Mucosa of stomach (tissue), 1 donor: ENCODE measurements around the gene CNGA1.

Experiments used
- H3K27me3 ChIP-seq: one replicate; pipeline ENCODE4 v1.7.0; 2013; ENCODE audit warnings: mild to moderate bottlenecking, low read length; ENCODE audit not compliant: control insufficient read depth, insufficient read depth
- H3K36me3 ChIP-seq: one replicate; pipeline ENCODE4 v1.7.0; 2013; ENCODE audit warnings: low read length; ENCODE audit not compliant: control insufficient read depth, insufficient read depth
- H3K4me1 ChIP-seq: one replicate; pipeline ENCODE4 v1.7.0; 2013; ENCODE audit warnings: mild to moderate bottlenecking, low read length; ENCODE audit not compliant: control insufficient read depth, insufficient read depth
- H3K4me3 ChIP-seq: one replicate; pipeline ENCODE4 v1.7.0; 2013; ENCODE audit warnings: low read length
- H3K9ac ChIP-seq: one replicate; pipeline ENCODE4 v1.7.0; 2013; ENCODE audit warnings: mild to moderate bottlenecking, low read length, moderate library complexity
- H3K9me3 ChIP-seq: one replicate; pipeline ENCODE4 v1.7.0; 2013; ENCODE audit warnings: mild to moderate bottlenecking, low read length, moderate library complexity; ENCODE audit not compliant: control insufficient read depth
- donor health status: Pancreatic carcinoma.

The CNGA1 gene

DNA sequence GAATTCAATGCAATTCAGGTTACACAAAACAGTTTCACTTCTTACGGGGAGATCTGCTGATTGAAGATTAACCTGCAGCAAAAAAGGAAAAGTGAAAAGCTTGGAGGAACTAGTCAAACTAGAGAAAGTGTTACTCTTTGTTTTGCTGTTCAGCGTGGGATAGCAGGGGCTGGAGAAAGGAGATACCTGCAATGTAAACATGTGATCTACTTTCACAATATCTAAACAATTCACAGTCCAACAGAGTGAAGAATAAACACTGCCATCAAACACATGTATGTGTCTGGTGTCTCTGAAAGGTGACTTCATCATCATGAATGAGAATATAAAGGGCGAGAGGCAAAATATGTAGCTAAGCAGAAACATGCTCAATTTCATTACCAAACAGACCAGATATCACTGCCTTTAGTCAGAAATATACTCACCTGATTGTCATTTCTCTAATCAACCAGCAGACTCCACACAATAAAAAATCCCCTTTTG, 26.5 kb upstream of the CNGA1 start:
- no peaks in the 10 kb centered on the region for H3K27me3 ChIP-seq
- H3K9me3 ChIP-seq: no peaks in the 10 kb centered on the region
- peaks cover 25% of the 10 kb centered on the region for H3K4me1 ChIP-seq
- no peaks in the 10 kb centered on the region for H3K36me3 ChIP-seq
- H3K4me3 ChIP-seq: no peak overlapping the region
- H3K9ac ChIP-seq: no peak overlapping the region

DNA sequence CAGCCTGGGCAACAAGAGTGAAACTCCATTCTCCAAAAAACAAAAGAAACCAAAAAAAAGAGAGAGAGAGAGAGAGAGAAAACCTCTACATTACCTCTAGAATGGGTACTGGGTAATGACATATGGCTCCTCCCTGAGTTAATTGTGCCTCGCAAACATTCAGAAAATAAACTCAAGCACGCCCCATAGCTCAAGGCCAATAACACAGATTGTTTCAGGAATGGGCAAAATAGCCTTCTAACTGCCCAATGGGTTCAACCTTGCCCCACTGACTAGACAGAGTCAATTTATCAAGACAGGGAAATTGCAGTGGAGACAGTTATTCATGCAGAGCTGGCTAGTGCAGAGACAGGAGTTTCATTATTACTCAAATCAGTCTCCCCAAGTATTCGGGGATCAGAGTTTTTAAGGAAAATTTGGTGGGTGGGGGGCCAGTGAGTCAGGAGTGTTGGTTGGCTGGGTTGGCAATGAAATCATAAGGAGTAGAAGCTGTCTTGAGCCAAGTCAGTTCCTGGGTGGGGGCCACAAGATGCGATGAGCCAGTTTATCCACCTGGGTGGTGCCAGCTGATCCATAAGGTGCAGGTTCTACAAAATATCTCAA, 25.2 kb upstream of the CNGA1 start:
- peaks cover 12% of the 10 kb centered on the region for H3K4me1 ChIP-seq
- H3K9ac ChIP-seq: no peak overlapping the region
- H3K9me3 ChIP-seq: no peaks in the 10 kb centered on the region
- H3K4me3 ChIP-seq: no peak overlapping the region
- H3K36me3 ChIP-seq: no peaks in the 10 kb centered on the region
- H3K27me3 ChIP-seq: no peaks in the 10 kb centered on the region

DNA sequence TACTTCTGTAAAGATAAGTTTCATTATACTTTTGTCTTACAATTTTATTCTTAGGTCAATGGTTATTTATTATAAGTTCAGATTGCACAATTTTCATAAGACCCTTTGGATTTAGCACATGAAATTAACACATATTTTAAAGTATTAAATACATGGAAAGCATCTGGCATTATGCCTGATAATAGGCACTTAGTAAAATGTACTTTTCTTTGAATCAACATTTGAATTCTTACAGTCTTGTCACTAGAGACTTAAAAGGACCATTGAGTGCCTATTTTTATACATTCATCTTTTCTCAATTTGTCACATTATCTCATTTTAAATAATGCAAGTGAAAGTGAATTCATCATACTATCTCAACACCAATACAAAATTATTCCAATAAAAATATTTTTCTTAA, 23.1 kb upstream of the CNGA1 start:
- Histone ChIP-seq H3K4me3 (no peak overlapping the region), H3K9me3 (no peaks in the 10 kb centered on the region), H3K9ac (no peak overlapping the region), H3K27me3 (no peaks in the 10 kb centered on the region), H3K4me1 (peaks cover 10% of the 10 kb centered on the region), H3K36me3 (no peaks in the 10 kb centered on the region)

DNA sequence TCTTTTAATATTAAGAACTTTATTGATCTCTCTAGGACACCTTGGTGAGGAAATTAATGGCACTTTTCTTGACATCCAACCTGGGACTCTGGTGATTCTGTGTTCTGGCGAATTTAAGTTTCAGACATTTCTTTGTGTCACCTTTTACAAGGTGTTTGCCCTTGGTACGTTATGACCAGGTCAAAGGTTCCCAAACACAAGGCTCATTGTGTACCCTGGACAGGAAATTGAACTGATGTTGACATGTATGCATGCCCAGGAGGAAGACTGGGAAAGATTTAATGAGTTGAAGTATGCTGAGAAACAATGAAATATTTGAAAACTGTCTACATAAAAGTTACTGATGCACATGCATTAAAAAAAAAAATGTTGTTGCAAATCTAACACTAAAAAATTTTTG, 22.2 kb upstream of the CNGA1 start:
- H3K27me3 ChIP-seq: no peaks in the 10 kb centered on the region
- H3K4me3 ChIP-seq: no peak overlapping the region
- no peaks in the 10 kb centered on the region for H3K36me3 ChIP-seq
- peaks cover 6% of the 10 kb centered on the region for H3K4me1 ChIP-seq
- no peaks in the 10 kb centered on the region for H3K9me3 ChIP-seq
- H3K9ac ChIP-seq: no peak overlapping the region

DNA sequence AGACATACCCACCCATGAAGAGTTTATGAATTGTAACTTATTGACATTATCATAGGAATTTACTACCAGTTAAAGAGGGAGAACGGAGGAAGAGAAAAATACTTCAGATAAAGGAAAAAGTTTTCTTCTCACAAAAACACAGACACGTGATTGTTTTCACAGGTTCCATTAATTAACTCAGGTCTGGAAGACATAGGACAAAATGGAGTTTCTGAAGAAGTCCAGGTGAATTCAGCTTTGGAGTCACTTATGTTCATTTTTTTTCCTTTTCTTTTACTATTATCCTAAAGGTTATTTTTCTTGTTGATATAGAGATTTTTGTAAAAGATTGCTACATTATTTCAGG, 20.6 kb upstream of the CNGA1 start:
- H3K36me3 ChIP-seq: no peaks in the 10 kb centered on the region
- H3K4me3 ChIP-seq: no peak overlapping the region
- H3K27me3 ChIP-seq: no peaks in the 10 kb centered on the region
- H3K4me1 ChIP-seq: peaks cover 17% of the 10 kb centered on the region
- no peaks in the 10 kb centered on the region for H3K9me3 ChIP-seq
- no peak overlapping the region for H3K9ac ChIP-seq

DNA sequence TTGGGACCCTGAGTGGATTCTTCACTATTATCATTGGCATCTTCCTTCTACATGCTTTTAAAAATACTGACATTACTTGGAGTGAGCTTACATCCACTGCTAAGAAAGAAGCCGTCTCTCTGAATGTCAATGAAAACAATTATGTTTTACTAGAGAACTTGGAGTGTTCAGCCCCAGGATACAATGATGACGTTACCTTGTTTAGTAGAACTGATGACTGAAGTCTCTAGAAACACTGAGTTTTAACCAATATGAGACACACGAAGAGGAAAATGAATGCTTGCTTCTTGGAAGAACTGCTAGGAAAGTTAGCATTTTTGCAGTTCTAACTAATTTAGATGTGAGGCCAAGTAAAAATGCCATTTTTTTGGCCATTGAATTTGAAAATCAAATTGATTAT, 19.5 kb upstream of the CNGA1 start:
- no peak overlapping the region for H3K4me3 ChIP-seq
- H3K9ac ChIP-seq: no peak overlapping the region
- no peaks in the 10 kb centered on the region for H3K27me3 ChIP-seq
- H3K9me3 ChIP-seq: no peaks in the 10 kb centered on the region
- H3K4me1 ChIP-seq: peaks cover 18% of the 10 kb centered on the region
- no peaks in the 10 kb centered on the region for H3K36me3 ChIP-seq

DNA sequence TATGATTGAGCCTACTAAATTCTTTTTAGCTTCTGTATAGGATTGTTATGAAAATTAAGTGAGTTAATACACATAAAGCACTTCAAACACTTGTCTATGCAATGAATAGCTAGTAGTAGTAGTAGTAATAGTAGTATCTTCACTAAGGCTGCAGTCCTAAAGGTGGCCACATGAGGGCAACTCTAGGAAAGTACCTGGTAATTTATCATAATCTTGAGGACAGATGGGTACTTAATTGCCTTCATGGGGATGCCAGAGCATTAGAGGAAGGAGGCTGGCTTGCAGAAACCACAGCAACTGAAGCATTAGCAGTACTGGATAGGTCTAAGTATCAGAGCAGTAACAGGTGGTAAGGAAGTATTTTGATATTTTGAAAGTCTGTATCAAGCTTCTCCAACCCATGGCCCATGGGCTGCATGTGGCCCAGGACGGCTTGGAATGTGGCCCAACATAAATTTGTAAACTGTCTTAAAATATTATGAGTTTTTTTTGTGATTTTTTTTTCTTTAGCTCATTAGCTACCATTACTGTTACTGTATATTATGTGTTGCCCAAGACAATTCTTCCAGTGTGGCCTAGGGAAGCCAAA, 17.4 kb upstream of the CNGA1 start:
- peaks cover 18% of the 10 kb centered on the region for H3K4me1 ChIP-seq
- no peaks in the 10 kb centered on the region for H3K9me3 ChIP-seq
- no peaks in the 10 kb centered on the region for H3K27me3 ChIP-seq
- H3K36me3 ChIP-seq: no peaks in the 10 kb centered on the region
- no peak overlapping the region for H3K9ac ChIP-seq
- no peak overlapping the region for H3K4me3 ChIP-seq

DNA sequence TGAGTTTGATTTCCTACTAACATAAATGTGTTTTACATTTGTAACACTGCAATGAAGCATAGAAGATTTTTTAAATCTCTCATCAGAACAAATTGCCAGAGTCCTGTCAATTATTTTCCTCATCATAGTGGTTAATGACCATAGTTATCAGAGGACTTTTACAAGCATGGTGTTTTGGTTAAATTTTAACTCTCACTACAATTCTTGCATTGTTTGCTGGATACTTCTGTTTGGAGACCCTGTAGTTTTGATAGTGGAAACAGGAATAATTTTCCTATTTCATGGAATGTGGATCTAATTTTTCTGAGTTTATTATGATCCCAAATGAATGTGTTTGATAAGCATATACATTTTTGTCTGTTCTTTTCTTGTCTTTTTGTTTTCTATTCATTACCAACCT, 16.9 kb upstream of the CNGA1 start:
- H3K36me3 ChIP-seq: no peaks in the 10 kb centered on the region
- H3K4me1 ChIP-seq: peaks cover 18% of the 10 kb centered on the region
- no peak overlapping the region for H3K4me3 ChIP-seq
- H3K9ac ChIP-seq: no peak overlapping the region
- no peaks in the 10 kb centered on the region for H3K27me3 ChIP-seq
- H3K9me3 ChIP-seq: no peaks in the 10 kb centered on the region

DNA sequence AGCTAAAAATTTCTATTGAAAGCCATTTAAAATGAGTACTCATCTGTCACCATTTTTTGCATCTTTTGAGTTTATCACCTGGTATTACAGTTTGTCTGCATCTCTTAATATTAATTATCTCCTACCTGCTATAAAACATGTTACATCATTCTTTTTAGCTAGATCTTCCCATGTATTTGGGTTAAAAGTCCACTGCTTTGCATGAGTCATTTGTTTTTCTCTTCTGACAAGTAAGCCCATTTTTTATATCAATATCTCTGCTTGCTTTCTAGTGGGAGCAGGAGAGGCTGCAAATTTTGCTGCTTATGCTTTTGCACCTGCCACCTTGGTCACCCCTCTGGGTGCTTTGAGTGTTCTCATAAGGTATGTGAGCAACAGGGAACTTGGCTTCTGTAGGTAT, 16.2 kb upstream of the CNGA1 start:
- Histone ChIP-seq H3K4me3 (no peak overlapping the region), H3K4me1 (peaks cover 18% of the 10 kb centered on the region), H3K27me3 (no peaks in the 10 kb centered on the region), H3K36me3 (no peaks in the 10 kb centered on the region), H3K9me3 (no peaks in the 10 kb centered on the region), H3K9ac (no peak overlapping the region)

DNA sequence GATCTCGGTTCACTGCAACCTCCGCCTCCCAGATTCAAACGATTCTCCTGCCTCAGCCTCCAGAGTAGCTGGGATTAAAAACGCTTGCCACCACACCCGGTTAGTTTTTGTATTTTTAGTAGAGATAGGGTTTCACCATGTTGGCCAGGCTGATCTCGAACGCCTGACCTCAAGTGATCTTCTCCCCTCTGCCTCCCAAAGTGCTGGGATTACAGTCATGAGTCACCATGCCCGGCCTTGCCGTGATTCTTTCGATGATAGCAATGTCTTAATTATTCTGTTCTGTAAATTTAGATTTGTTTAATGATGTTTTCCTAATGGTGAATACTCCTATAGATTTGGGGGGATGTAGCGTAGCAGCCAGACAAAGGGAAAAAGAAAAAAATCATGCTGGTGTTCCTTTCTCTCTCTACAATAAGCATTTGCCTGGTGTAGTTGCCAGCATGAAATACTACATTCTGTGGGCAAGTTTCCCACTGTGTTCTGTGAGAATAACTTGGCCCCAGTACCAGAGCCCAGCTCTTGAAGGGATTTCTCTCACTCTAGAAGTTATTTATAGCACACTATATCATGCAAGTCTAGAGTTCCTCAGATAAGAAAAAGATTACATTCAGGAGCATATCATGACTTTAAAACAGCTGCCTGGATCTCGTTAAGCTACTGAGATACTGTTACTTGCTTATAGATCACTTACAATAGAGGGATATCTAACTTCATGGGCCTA, 15.5 kb upstream of the CNGA1 start:
- H3K36me3 ChIP-seq: no peaks in the 10 kb centered on the region
- no peak overlapping the region for H3K9ac ChIP-seq
- peaks cover 18% of the 10 kb centered on the region for H3K4me1 ChIP-seq
- no peaks in the 10 kb centered on the region for H3K27me3 ChIP-seq
- H3K4me3 ChIP-seq: no peak overlapping the region
- H3K9me3 ChIP-seq: no peaks in the 10 kb centered on the region

DNA sequence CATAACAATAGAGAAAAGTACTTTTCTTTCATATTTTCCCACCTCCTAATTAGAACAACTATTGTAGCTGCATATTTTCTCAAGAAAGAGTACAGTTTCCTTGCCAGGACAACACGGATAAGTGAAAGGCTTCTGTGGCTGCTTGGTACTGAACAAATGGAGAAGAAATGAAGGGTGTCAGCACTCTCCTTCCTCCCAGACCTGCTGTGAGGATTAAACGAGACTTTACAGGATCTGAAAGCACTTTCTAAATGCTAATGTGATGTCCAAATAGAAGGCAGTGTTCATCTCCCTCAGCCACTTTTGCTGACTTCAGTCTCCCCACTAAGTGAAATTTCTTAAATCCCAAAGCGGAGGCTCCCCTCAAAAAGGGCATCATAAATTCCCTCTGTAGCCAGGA, 14.0 kb upstream of the CNGA1 start:
- no peaks in the 10 kb centered on the region for H3K36me3 ChIP-seq

DNA sequence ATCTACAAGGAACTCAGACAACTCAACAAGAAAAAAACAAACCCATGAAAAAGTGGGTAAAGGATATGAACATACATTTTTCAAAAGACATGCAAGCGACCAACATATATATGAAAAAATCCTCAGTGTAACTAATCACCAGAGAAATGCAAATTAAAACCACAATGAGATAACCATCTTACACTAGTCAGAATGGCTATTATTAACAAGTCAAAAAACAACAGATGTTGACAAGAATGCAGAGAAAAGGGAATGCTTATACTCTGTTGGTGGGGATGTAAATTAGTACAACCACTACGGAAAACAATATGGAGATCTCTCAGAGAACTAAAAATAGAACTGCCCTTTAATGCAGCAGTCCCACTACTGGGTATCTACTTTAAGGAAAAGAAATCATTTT, 12.2 kb upstream of the CNGA1 start:
- H3K4me1 ChIP-seq: peaks cover 17% of the 10 kb centered on the region
- H3K4me3 ChIP-seq: no peak overlapping the region
- H3K36me3 ChIP-seq: no peaks in the 10 kb centered on the region
- no peaks in the 10 kb centered on the region for H3K9me3 ChIP-seq
- no peak overlapping the region for H3K9ac ChIP-seq
- H3K27me3 ChIP-seq: no peaks in the 10 kb centered on the region

More for the DNA sequence above, 14.0 kb upstream of the CNGA1 start:
- no peak overlapping the region for H3K4me3 ChIP-seq
- no peaks in the 10 kb centered on the region for H3K27me3 ChIP-seq
- H3K4me1 ChIP-seq: peaks cover 18% of the 10 kb centered on the region
- H3K9me3 ChIP-seq: no peaks in the 10 kb centered on the region
- no peak overlapping the region for H3K9ac ChIP-seq
